ENCODE measurements around the gene SLC7A14. TPM values are rescaled to one million over a fixed set of nuclear protein-coding genes. Genes with fewer than 3 reads are reported as not detected.

The SLC7A14 gene
- total and polyA plus RNA-seq, 10 of the 15 experiments (the other 5 are each of a cell fraction or from before 2014, with no cell fraction given), result not detected

DNA sequence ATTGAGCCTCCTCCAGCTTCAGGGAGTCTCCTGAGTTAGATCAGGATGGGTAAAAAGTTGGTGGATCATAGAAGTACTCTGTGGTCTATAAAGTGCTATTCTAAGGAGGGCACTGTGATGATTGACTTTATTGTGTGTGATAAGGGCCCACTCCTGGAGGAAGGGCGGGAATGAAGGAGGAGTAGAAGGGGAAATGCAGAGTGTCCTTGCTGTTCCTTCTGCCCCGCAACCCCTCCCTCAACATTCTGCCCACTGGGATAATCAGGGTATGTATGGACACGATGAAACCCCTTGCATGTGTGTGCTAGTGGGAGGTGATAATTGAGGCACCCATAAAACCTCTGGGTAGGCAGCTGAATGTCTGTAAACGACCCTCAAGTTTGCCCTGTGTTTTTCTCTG lies 101.0 kb downstream of the SLC7A14 start:
- SMC1A ChIA-PET (ENCODE audit: uncharacterized antibody, unreplicated experiment), result interaction anchor here (0.6 kb wide), 1 partner anchor 10 kb away, joined by 3 read pairs; no protein-coding TSS in a partner anchor
- in situ Hi-C loops (cut with MboI) (no loop called here), intact Hi-C loops (cut with micrococcal nuclease; ENCODE audit: unreplicated experiment) (no loop called here)
- no peak overlapping the region for H2AFZ ChIP-seq (ENCODE audit: control insufficient read depth, low read depth, low read length)
- POLR2A ChIA-PET, result no interaction called here
- RAD21 ChIA-PET (ENCODE audit: unreplicated experiment), result no interaction called here
- no peak overlapping the region for H3K27ac ChIP-seq (ENCODE audit: control insufficient read depth, insufficient read depth)
- no peak overlapping the region for H3K4me3 ChIP-seq
- H3K9me3 ChIP-seq (replicated peaks; ENCODE audit: control insufficient read depth, insufficient read depth, low read length), result no peaks in the 10 kb centered on the region
- no peaks in the 10 kb centered on the region for H4K20me1 ChIP-seq (ENCODE audit: control insufficient read depth, insufficient read depth)
- peaks cover 3 to 4% of the 10 kb centered on the region in 2 experiments; a peak in 2 of 4 replicates for H3K27me3 ChIP-seq (replicated peaks in 1 of 2; ENCODE audit: control insufficient read depth in 2 of 2, insufficient read depth in 2 of 2, low read length in 1 of 2)
- WGBS (ENCODE audit: insufficient coverage, insufficient replicate concordance, low lambda C conversion rate, missing lambda C conversion rate), result 2% methylated on average over 4 of the region's 4 CpGs
- no peaks in the 10 kb centered on the region for H3K4me1 ChIP-seq (ENCODE audit: control insufficient read depth, insufficient read depth, low read length)
- no TSS peak for BruUV-seq (replicated peaks)
- CTCF ChIA-PET, result interaction anchor here (0.6 to 1.4 kb wide), 2 partner anchors 71 to 178 kb away, joined by 3 to 6 read pairs; no protein-coding TSS in a partner anchor
- FAIRE-seq, result no peak
- no peak for DNase-seq (ENCODE audit: low read depth, low spot score)
- no peak for TF ChIP-seq ZNF384 (IDR thresholded peaks at IDR 0.05; ENCODE audit: borderline replicate concordance, low read depth, low read length)
- no peak for TF ChIP-seq HDGF (IDR thresholded peaks at IDR 0.05)
- TF ChIP-seq, protein P1, sequence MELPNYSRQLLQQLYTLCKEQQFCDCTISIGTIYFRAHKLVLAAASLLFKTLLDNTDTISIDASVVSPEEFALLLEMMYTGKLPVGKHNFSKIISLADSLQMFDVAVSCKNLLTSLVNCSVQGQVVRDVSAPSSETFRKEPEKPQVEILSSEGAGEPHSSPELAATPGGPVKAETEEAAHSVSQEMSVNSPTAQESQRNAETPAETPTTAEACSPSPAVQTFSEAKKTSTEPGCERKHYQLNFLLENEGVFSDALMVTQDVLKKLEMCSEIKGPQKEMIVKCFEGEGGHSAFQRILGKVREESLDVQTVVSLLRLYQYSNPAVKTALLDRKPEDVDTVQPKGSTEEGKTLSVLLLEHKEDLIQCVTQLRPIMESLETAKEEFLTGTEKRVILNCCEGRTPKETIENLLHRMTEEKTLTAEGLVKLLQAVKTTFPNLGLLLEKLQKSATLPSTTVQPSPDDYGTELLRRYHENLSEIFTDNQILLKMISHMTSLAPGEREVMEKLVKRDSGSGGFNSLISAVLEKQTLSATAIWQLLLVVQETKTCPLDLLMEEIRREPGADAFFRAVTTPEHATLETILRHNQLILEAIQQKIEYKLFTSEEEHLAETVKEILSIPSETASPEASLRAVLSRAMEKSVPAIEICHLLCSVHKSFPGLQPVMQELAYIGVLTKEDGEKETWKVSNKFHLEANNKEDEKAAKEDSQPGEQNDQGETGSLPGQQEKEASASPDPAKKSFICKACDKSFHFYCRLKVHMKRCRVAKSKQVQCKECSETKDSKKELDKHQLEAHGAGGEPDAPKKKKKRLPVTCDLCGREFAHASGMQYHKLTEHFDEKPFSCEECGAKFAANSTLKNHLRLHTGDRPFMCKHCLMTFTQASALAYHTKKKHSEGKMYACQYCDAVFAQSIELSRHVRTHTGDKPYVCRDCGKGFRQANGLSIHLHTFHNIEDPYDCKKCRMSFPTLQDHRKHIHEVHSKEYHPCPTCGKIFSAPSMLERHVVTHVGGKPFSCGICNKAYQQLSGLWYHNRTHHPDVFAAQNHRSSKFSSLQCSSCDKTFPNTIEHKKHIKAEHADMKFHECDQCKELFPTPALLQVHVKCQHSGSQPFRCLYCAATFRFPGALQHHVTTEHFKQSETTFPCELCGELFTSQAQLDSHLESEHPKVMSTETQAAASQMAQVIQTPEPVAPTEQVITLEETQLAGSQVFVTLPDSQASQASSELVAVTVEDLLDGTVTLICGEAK (IDR thresholded peaks at IDR 0.05; ENCODE audit: borderline replicate concordance), result no peak
- no peak for TF ChIP-seq FOXM1 (IDR thresholded peaks at IDR 0.05; ENCODE audit: low read depth, low read length)
- no peak for TF ChIP-seq GATAD2B (conservative IDR thresholded peaks at IDR 0.05; ENCODE audit: low read depth)
- TF ChIP-seq YBX1 (IDR thresholded peaks at IDR 0.05), result no peak
- no peak for TF ChIP-seq SREBF1 (IDR thresholded peaks at IDR 0.05; ENCODE audit: low read length)
- no peak overlapping the region for H3K9ac ChIP-seq (ENCODE audit: control insufficient read depth, insufficient read depth, low read length)
- H3K79me2 ChIP-seq (ENCODE audit: control insufficient read depth, insufficient read depth, low read length), result no peaks in the 10 kb centered on the region
- no peak overlapping the region for H3K4me2 ChIP-seq (ENCODE audit: control insufficient read depth, insufficient read depth)
- ATAC-seq, result no peak
- H3K36me3 ChIP-seq (ENCODE audit: control insufficient read depth in 2 of 2, insufficient read depth in 2 of 2, low read length in 1 of 2), result no peaks in the 10 kb centered on the region
